AG04449 (cell line): Measurements from ENCODE around the gene PLCG1.

Source experiments
- CTCF ChIA-PET: fragments of 350-600 bp; formaldehyde crosslinking; extraction: SDS; loops from one replicate; lab custom pipeline; 2021; ENCODE audit warnings: antibody characterized with exemption; lab: Yijun Ruan, JAX
- POLR2A ChIA-PET: fragments of 400-600, 350-600 bp; formaldehyde crosslinking; extraction: SDS; loops from one replicate; lab custom pipeline; 2020; ENCODE audit warnings: antibody characterized with exemption, inconsistent platforms; lab: Yijun Ruan, JAX
- DNase-seq: peaks from one replicate; pipeline ENCODE4 v3.0.0-alpha.2; 2010; ENCODE audit warnings: low read depth, low spot score
- H3K4me3 ChIP-seq: 2 replicates; pipeline ENCODE4 v1.5.1; 2011; ENCODE audit warnings: low read depth, mild to moderate bottlenecking, control low read depth, low read length
- CTCF ChIP-seq: IDR thresholded peaks from one replicate; pipeline ENCODE4 v1.5.1; 2011; ENCODE audit warnings: mild to moderate bottlenecking, moderate library complexity, low read length, control low read depth, inconsistent platforms; ENCODE audit not compliant: insufficient read depth; ENCODE audit errors: missing control alignments

Gene PLCG1

GRCh38 chr20:41145821-41146620 lies 8.7 kb downstream of the PLCG1 start:
- CTCF ChIA-PET = interaction anchor here (0.7 to 1.2 kb wide), 4 partner anchors 11 to 194 kb away, joined by 3 to 4 read pairs (median 4); partner anchors contain the start of gene LPIN3
- no peak for DNase-seq
- no peak for TF ChIP-seq CTCF
- POLR2A ChIA-PET = no interaction called here
- no peak overlapping the region for H3K4me3 ChIP-seq

- no peak for TF ChIP-seq CTCF
- ChIA-PET CTCF (interaction anchor here (0.9 to 1.2 kb wide), 4 partner anchors 11 to 193 kb away, joined by 3 to 5 read pairs (median 4); partner anchors contain the start of gene LPIN3), POLR2A (no interaction called here)
- no peak overlapping the region for H3K4me3 ChIP-seq
- DNase-seq = no peak
These were observed 10.4 kb downstream of the PLCG1 start for GRCh38 chr20:41147767-41148191.

GRCh38 chr20:41148942-41149341 lies 11.6 kb downstream of the PLCG1 start:
- no peak for DNase-seq
- TF ChIP-seq CTCF = no peak
- POLR2A ChIA-PET = no interaction called here
- H3K4me3 ChIP-seq = no peak overlapping the region
- CTCF ChIA-PET = interaction anchor here (0.9 to 13.1 kb wide), 6 partner anchors 9 to 190 kb away, joined by 3 to 126 read pairs (median 4); partner anchors contain the start of gene LPIN3

GRCh38 chr20:41150664-41151063 lies 13.3 kb downstream of the PLCG1 start:
- DNase-seq = no peak
- no peak overlapping the region for H3K4me3 ChIP-seq
- ChIA-PET POLR2A (interaction anchor here (0.6 kb wide), 1 partner anchor 21 kb away, joined by 3 read pairs; no protein-coding TSS in a partner anchor), CTCF (interaction anchor here (1.6 to 13.1 kb wide), 3 partner anchors 10 to 188 kb away, joined by 5 to 126 read pairs (median 35); partner anchors contain the start of gene LPIN3)
- TF ChIP-seq CTCF = no peak

GRCh38 chr20:41151134-41151869 lies 14.0 kb downstream of the PLCG1 start:
- no peak for DNase-seq
- no peak for TF ChIP-seq CTCF
- ChIA-PET POLR2A (interaction anchor here (0.6 kb wide), 1 partner anchor 21 kb away, joined by 3 read pairs; no protein-coding TSS in a partner anchor), CTCF (interaction anchor here (0.7 to 13.1 kb wide), 6 partner anchors 9 to 188 kb away, joined by 3 to 126 read pairs (median 5); partner anchors contain the start of gene LPIN3)
- H3K4me3 ChIP-seq = no peak overlapping the region
